Measurements from ENCODE around the gene EVC2.

Gene EVC2

GRCh38 chr4:5720157-5720850 lies 11.9 kb upstream of the EVC2 start:
- DNase-seq (ENCODE audit: low read depth in 2 of 2): no peak
- H3K4me3 ChIP-seq (replicated peaks in 1 of 2; ENCODE audit: low read depth in 2 of 2, low read length in 2 of 2): no peak overlapping the region
- TF ChIP-seq CTCF (IDR thresholded peaks at IDR 0.05; ENCODE audit: low read depth, low read length): no peak

GRCh38 chr4:5719350-5720055 lies 11.1 kb upstream of the EVC2 start:
- no peak for TF ChIP-seq CTCF (IDR thresholded peaks at IDR 0.05; ENCODE audit: low read depth, low read length)
- no peak overlapping the region for H3K4me3 ChIP-seq (replicated peaks in 1 of 2; ENCODE audit: low read depth in 2 of 2, low read length in 2 of 2)
- no peak for DNase-seq (ENCODE audit: low read depth in 2 of 2)

GRCh38 chr4:5718411-5718810 lies 10.1 kb upstream of the EVC2 start:
- DNase-seq (ENCODE audit: low read depth in 2 of 2): no peak
- TF ChIP-seq CTCF (IDR thresholded peaks at IDR 0.05; ENCODE audit: low read depth, low read length): no peak
- no peak overlapping the region for H3K4me3 ChIP-seq (replicated peaks in 1 of 2; ENCODE audit: low read depth in 2 of 2, low read length in 2 of 2)

GRCh38 chr4:5717449-5718158 lies 9.2 kb upstream of the EVC2 start:
- no peak overlapping the region for H3K4me3 ChIP-seq (replicated peaks in 1 of 2; ENCODE audit: low read depth in 2 of 2, low read length in 2 of 2)
- DNase-seq (ENCODE audit: low read depth in 2 of 2): no peak
- TF ChIP-seq CTCF (IDR thresholded peaks at IDR 0.05; ENCODE audit: low read depth, low read length): no peak

GRCh38 chr4:5716391-5716790 lies 8.0 kb upstream of the EVC2 start:
- no peak for TF ChIP-seq CTCF (IDR thresholded peaks at IDR 0.05; ENCODE audit: low read depth, low read length)
- no peak overlapping the region for H3K4me3 ChIP-seq (replicated peaks in 1 of 2; ENCODE audit: low read depth in 2 of 2, low read length in 2 of 2)

GRCh38 chr4:5715357-5715756 lies 7.0 kb upstream of the EVC2 start:
- no peak for DNase-seq (ENCODE audit: low read depth in 2 of 2)
- H3K4me3 ChIP-seq (replicated peaks in 1 of 2; ENCODE audit: low read depth in 2 of 2, low read length in 2 of 2): no peak overlapping the region
- no peak for TF ChIP-seq CTCF (IDR thresholded peaks at IDR 0.05; ENCODE audit: low read depth, low read length)

More at GRCh38 chr4:5716391-5716790, 8.0 kb upstream of the EVC2 start:
- no peak for DNase-seq (ENCODE audit: low read depth in 2 of 2)
